NCI-H2171 (cell line): ENCODE measurements around the gene AIMP1.
"Not testable (repeated sequence)": the region's sequence is repeated elsewhere in the genome, so short reads cannot be mapped to it uniquely, and the experiment has no call there.

Experiments
- DNase-seq: peaks from one replicate; lab custom pipeline; 2025; lab: John Stamatoyannopoulos, UW

The AIMP1 gene

GRCh38 chr4:106312997-106313522, 3.3 kb upstream of the AIMP1 start:
- no peak for DNase-seq

- no peak for DNase-seq
Observed at GRCh38 chr4:106314960-106315359, 1.4 kb upstream of the AIMP1 start.

- DNase-seq: no peak
Observed at GRCh38 chr4:106315476-106315967, 828 bp upstream of the AIMP1 start.

GRCh38 chr4:106316773-106317409, 541 bp downstream of the AIMP1 start:
- no peak for DNase-seq

GRCh38 chr4:106317815-106318214, 1.5 kb downstream of the AIMP1 start:
- DNase-seq: no peak

GRCh38 chr4:106318511-106318910, 2.2 kb downstream of the AIMP1 start:
- DNase-seq: no peak

- DNase-seq: no peak
Observed at GRCh38 chr4:106320235-106320634, 3.9 kb downstream of the AIMP1 start.

- DNase-seq: not testable (repeated sequence)
Observed at GRCh38 chr4:106321168-106321567, 4.8 kb downstream of the AIMP1 start.

GRCh38 chr4:106321814-106322213, 5.5 kb downstream of the AIMP1 start:
- not testable (repeated sequence) for DNase-seq

GRCh38 chr4:106323119-106323518, 6.8 kb downstream of the AIMP1 start:
- DNase-seq: no peak

- no peak for DNase-seq
Observed at GRCh38 chr4:106325800-106326199, 9.4 kb downstream of the AIMP1 start.

- DNase-seq: no peak
Observed at GRCh38 chr4:106329041-106329618, 12.8 kb downstream of the AIMP1 start.

- DNase-seq: no peak
Observed at GRCh38 chr4:106333186-106333585, 16.8 kb downstream of the AIMP1 start.

- no peak for DNase-seq
Observed at GRCh38 chr4:106334741-106335470, 18.6 kb downstream of the AIMP1 start.

GRCh38 chr4:106336618-106337017, 20.3 kb downstream of the AIMP1 start:
- no peak for DNase-seq

- DNase-seq: no peak
Observed at GRCh38 chr4:106337916-106338315, 21.6 kb downstream of the AIMP1 start.

GRCh38 chr4:106338671-106339070, 22.3 kb downstream of the AIMP1 start:
- DNase-seq: no peak

- DNase-seq: no peak
Observed at GRCh38 chr4:106339431-106339830, 23.1 kb downstream of the AIMP1 start.

- no peak for DNase-seq
Observed at GRCh38 chr4:106340774-106341173, 24.4 kb downstream of the AIMP1 start.

GRCh38 chr4:106343865-106344646, 27.7 kb downstream of the AIMP1 start:
- DNase-seq: no peak

- no peak for DNase-seq
Observed at GRCh38 chr4:106344647-106344970, 28.3 kb downstream of the AIMP1 start.

- no peak for DNase-seq
Observed at GRCh38 chr4:106347167-106347566, 30.8 kb downstream of the AIMP1 start.
